ENCODE data around the gene ZFPL1.

DNA sequence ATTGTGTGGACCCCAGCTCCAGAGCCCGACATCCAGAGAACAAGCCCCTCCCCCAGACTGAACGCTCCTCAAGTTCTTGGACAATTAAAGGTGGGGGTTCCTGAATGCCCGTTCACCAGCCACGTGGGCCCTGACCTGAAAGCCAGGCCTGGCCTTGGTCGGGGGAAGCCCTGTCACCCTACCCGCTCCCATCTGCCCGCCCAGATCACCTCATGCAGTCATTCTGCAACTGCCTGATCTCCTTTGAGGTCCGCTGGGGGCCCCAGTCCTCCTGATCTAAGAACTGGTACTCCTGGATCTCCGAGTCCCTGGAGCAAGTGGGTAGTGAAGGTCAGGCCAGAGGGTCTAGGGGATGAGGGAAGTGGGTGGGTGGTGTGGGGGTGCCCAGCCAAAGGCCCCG is 16.6 kb upstream of the ZFPL1 start:
- TF ChIP-seq, protein P1, sequence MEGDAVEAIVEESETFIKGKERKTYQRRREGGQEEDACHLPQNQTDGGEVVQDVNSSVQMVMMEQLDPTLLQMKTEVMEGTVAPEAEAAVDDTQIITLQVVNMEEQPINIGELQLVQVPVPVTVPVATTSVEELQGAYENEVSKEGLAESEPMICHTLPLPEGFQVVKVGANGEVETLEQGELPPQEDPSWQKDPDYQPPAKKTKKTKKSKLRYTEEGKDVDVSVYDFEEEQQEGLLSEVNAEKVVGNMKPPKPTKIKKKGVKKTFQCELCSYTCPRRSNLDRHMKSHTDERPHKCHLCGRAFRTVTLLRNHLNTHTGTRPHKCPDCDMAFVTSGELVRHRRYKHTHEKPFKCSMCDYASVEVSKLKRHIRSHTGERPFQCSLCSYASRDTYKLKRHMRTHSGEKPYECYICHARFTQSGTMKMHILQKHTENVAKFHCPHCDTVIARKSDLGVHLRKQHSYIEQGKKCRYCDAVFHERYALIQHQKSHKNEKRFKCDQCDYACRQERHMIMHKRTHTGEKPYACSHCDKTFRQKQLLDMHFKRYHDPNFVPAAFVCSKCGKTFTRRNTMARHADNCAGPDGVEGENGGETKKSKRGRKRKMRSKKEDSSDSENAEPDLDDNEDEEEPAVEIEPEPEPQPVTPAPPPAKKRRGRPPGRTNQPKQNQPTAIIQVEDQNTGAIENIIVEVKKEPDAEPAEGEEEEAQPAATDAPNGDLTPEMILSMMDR (IDR thresholded peaks at IDR 0.05): no peak
- TF ChIP-seq POLR2A (IDR thresholded peaks at IDR 0.05): no peak
- no peak for TF ChIP-seq EP300 (IDR thresholded peaks at IDR 0.05)

All from gastroesophageal sphincter (tissue), 3 donors.